ENCODE results near the gene MPV17L.
"Not testable (repeated sequence)": the region's sequence is repeated elsewhere in the genome, so short reads cannot be mapped to it uniquely, and the experiment has no call there.

MPV17L gene

GRCh38 chr16:15450624-15451023, 55.1 kb downstream of the MPV17L start:
- no peak for DNase-seq (ENCODE audit: low read depth in 2 of 2, low spot score in 1 of 2)

GRCh38 chr16:15451098-15451731, 55.7 kb downstream of the MPV17L start:
- DNase-seq (ENCODE audit: low read depth in 2 of 2, low spot score in 1 of 2): no peak

GRCh38 chr16:15452246-15452855, 56.8 kb downstream of the MPV17L start:
- DNase-seq (ENCODE audit: low read depth in 2 of 2, low spot score in 1 of 2): no peak

- DNase-seq (ENCODE audit: low read depth in 2 of 2, low spot score in 1 of 2): not testable (repeated sequence)
Measured at GRCh38 chr16:15453296-15453695, 57.7 kb downstream of the MPV17L start.

GRCh38 chr16:15454933-15455332, 59.4 kb downstream of the MPV17L start:
- not testable (repeated sequence) for DNase-seq (ENCODE audit: low read depth in 2 of 2, low spot score in 1 of 2)

GRCh38 chr16:15457400-15457799, 61.8 kb downstream of the MPV17L start:
- DNase-seq (ENCODE audit: low read depth in 2 of 2, low spot score in 1 of 2): no peak

- DNase-seq (ENCODE audit: low read depth in 2 of 2, low spot score in 1 of 2): no peak
Measured at GRCh38 chr16:15457958-15458357, 62.4 kb downstream of the MPV17L start.

- DNase-seq (ENCODE audit: low read depth in 2 of 2, low spot score in 1 of 2): no peak
Measured at GRCh38 chr16:15459791-15460190, 64.2 kb downstream of the MPV17L start.

GRCh38 chr16:15460601-15461000, 65.0 kb downstream of the MPV17L start:
- DNase-seq (ENCODE audit: low read depth in 2 of 2, low spot score in 1 of 2): no peak

GRCh38 chr16:15461376-15461775, 65.8 kb downstream of the MPV17L start:
- DNase-seq (ENCODE audit: low read depth in 2 of 2, low spot score in 1 of 2): no peak
